Endothelial cell of umbilical vein (primary cell): Measurements from ENCODE around the gene PABPC1L. TPM values are rescaled to one million over a fixed set of nuclear protein-coding genes. Genes with fewer than 3 reads are reported as not detected.

Experiments
- BruUV-seq: library from RNA; stranded (reverse); fragments of 400-500 nt; replicated peaks from 2 replicates; lab custom pipeline; 2021; lab: Mats Ljungman, UMichigan
- CTCF ChIA-PET: fragments of 300-600, 350-600 bp; sonication (Branson Sonifier 250); formaldehyde crosslinking; loops from one replicate; lab custom pipeline; 2021; ENCODE audit warnings: antibody characterized with exemption, inconsistent platforms; lab: Charles Lee
- POLR2A ChIA-PET: fragments of 300-600, 350-600 bp; sonication (Branson Sonifier 250); formaldehyde crosslinking; loops from one replicate; lab custom pipeline; 2021; ENCODE audit warnings: antibody characterized with exemption, inconsistent platforms; lab: Charles Lee
- DNase-seq: peaks from one replicate; pipeline ENCODE4 v3.0.0-alpha.2; 2011; ENCODE audit warnings: low read depth, low spot score
- FAIRE-seq: peaks from 2 replicates; lab custom pipeline; 2011; peaks lifted over from hg19 to GRCh38; lab: Jason Lieb, UNC
- H2AFZ ChIP-seq: 2 replicates; pipeline ENCODE4 v1.6.0; 2012; ENCODE audit warnings: low read depth, low read length, control low read depth, inconsistent platforms
- H3K27ac ChIP-seq: 2 replicates; pipeline ENCODE4 v1.5.1; 2011; ENCODE audit warnings: low read depth, mild to moderate bottlenecking, control low read depth, low read length, moderate library complexity; ENCODE audit not compliant: insufficient read depth
- H3K27me3 ChIP-seq, 2 experiments: 2 replicates each; pipeline versions ENCODE4 v1.6.0 to v1.6.1; 2011; ENCODE audit warnings: low read length in 2 of 2, mixed read lengths in 1 of 2; ENCODE audit not compliant: control insufficient read depth in 2 of 2, insufficient read depth in 2 of 2
- H3K36me3 ChIP-seq, 2 experiments: 2 replicates in 1 of 2; 3 replicates in 1 of 2; pipeline ENCODE4 v1.5.1; 2011; ENCODE audit warnings: low read length in 2 of 2, mild to moderate bottlenecking in 1 of 2, moderate library complexity in 1 of 2; ENCODE audit not compliant: control insufficient read depth in 2 of 2, insufficient read depth in 2 of 2; ENCODE audit errors: extremely low read depth in 1 of 2
- H3K4me1 ChIP-seq: 3 replicates; pipeline ENCODE4 v1.5.1; 2011; ENCODE audit warnings: mild to moderate bottlenecking, low read length; ENCODE audit not compliant: control insufficient read depth, insufficient read depth; ENCODE audit errors: extremely low read depth
- H3K4me2 ChIP-seq: 2 replicates; pipeline ENCODE4 v1.6.1; 2011; ENCODE audit warnings: low read length, control low read depth, mixed read lengths; ENCODE audit not compliant: insufficient read depth
- H3K4me3 ChIP-seq, 3 experiments: fragments of 200-600 bp in 1 of 3; sonication (generic), shearing (Covaris generic) in 1 of 3; replicated peaks in 1 of 3; 2 replicates each; pipeline ENCODE4 v1.5.1; 2011 to 2016; ENCODE audit warnings: control low read depth in 3 of 3, low read length in 3 of 3, mild to moderate bottlenecking in 2 of 3, inconsistent platforms in 1 of 3, low read depth in 1 of 3, moderate library complexity in 1 of 3; ENCODE audit not compliant: insufficient read depth in 1 of 3
- H3K79me2 ChIP-seq: 2 replicates; pipeline ENCODE4 v1.6.0; 2012; ENCODE audit warnings: low read length, inconsistent platforms; ENCODE audit not compliant: control insufficient read depth, insufficient read depth
- H3K9ac ChIP-seq: replicated peaks from 2 replicates; pipeline ENCODE3; 2011; ENCODE audit warnings: low read length, control low read depth; ENCODE audit not compliant: insufficient read depth; ENCODE audit errors: extremely low read depth
- H3K9me1 ChIP-seq: replicated peaks from 3 replicates; pipeline ENCODE4 v1.6.0; 2011; ENCODE audit warnings: mild to moderate bottlenecking, low read length; ENCODE audit not compliant: control insufficient read depth, insufficient read depth; ENCODE audit errors: extremely low read depth
- H3K9me3 ChIP-seq: replicated peaks from 2 replicates; pipeline ENCODE4 v1.5.1; 2012; ENCODE audit warnings: low read length, inconsistent platforms; ENCODE audit not compliant: control insufficient read depth, insufficient read depth
- H4K20me1 ChIP-seq: replicated peaks from 2 replicates; pipeline ENCODE3; 2011; ENCODE audit warnings: mild to moderate bottlenecking, low read length; ENCODE audit not compliant: control insufficient read depth, insufficient read depth; ENCODE audit errors: extremely low read depth
- EZH2 ChIP-seq: IDR thresholded peaks from 2 replicates; pipeline ENCODE4 v1.6.1; 2012; ENCODE audit warnings: borderline replicate concordance, low read depth, mild to moderate bottlenecking, moderate library complexity, low read length, inconsistent platforms; ENCODE audit not compliant: severe bottlenecking
- FOS ChIP-seq: IDR thresholded peaks from 2 replicates; pipeline ENCODE4 v1.6.1; 2011; ENCODE audit warnings: mild to moderate bottlenecking, low read length, moderate library complexity, borderline replicate concordance; ENCODE audit not compliant: insufficient read depth
- GATA2 ChIP-seq: IDR thresholded peaks from 2 replicates; pipeline ENCODE4 v1.7.0; 2011; ENCODE audit warnings: low read depth, mild to moderate bottlenecking, moderate library complexity, mixed read lengths, low read length; ENCODE audit not compliant: insufficient read length, insufficient read depth
- JUN ChIP-seq: IDR thresholded peaks from 2 replicates; pipeline ENCODE4 v1.6.1; 2011; ENCODE audit warnings: borderline replicate concordance, low read depth; ENCODE audit not compliant: insufficient read length, insufficient read depth
- MYC ChIP-seq: IDR thresholded peaks from one replicate; pipeline ENCODE4 v1.6.1; 2011; ENCODE audit warnings: mild to moderate bottlenecking, low read depth, low read length
- POLR2A ChIP-seq: IDR thresholded peaks from 2 replicates; pipeline ENCODE4 v1.6.1; 2012; ENCODE audit warnings: low read depth, mild to moderate bottlenecking, control low read depth, low read length
- POLR2AphosphoS5 ChIP-seq: IDR thresholded peaks from 2 replicates; pipeline ENCODE4 v1.6.1; 2012; ENCODE audit warnings: low read depth, mild to moderate bottlenecking, control low read depth, low read length, moderate library complexity; ENCODE audit not compliant: insufficient read depth
- dilution Hi-C: fragments of 300-500 bp; cut with MboI; formaldehyde crosslinking; loops from one replicate; pipeline ENCODE4 v1.15.0; 2019; ENCODE audit warnings: low sequenced_read_pairs; ENCODE audit not compliant: extremely low pct_ligation_motif_present
- intact Hi-C: fragments of 100-400 bp; cut with micrococcal nuclease; formaldehyde crosslinking; loops from one replicate; pipeline ENCODE4 v1.10.0; 2022
- polyA plus RNA-seq, 4 experiments: library from polyadenylated mRNA; depleted of rRNA in 3 of 4; stranded (reverse) in 3 of 4; unstranded in 1 of 4; fragments of >200 nt; gene quantifications; 2 replicates each; pipeline versions ENCODE4 v1.2.1 to v1.2.3, GENCODE V29; 2011 to 2012; ENCODE audit warnings: missing spikeins in 1 of 4
- total RNA-seq: library from RNA; stranded (reverse); gene quantifications from 2 replicates; pipeline ENCODE4 v1.2.3, GENCODE V29; 2021
- TF ChIP-seq, protein P1 (sequence below), 2 donors: IDR thresholded peaks; 1 replicate in 1 of 2; 2 replicates in 1 of 2; pipeline ENCODE4 v1.5.1; 2011; ENCODE audit warnings: low read length in 2 of 2, mild to moderate bottlenecking in 2 of 2, moderate library complexity in 2 of 2, control low read depth in 1 of 2, inconsistent platforms in 1 of 2, low read depth in 1 of 2; ENCODE audit not compliant: insufficient read depth in 1 of 2; ENCODE audit errors: extremely low read depth in 1 of 2
- TF ChIP-seq, protein P2 (sequence below): IDR thresholded peaks from 2 replicates; pipeline ENCODE4 v1.6.1; 2011; ENCODE audit not compliant: insufficient read depth, insufficient read length

PABPC1L gene
- total and polyA plus RNA-seq, 2 donors (not counting 3 experiments of a cell fraction or from before 2014, with no cell fraction given): 7.8 to 12.6 TPM

DNA sequence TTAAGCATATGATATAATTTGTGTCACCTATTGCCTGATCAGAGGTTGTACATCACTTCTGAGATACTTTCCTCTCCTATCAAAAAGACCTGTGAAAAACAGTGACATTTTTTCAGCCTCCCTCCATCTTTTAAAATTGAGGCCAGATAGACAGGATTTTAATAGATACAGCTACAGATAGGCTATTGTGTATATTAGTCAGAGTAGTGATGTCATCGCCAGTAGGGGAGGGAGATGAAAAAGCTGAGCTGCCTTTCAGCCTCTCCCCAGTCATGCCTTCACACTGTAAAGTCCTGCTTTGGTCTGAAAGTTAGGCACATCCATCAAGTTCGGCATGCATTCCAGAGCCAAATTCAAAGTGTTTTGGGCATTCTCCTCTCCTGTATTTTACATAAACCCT, 7.9 kb upstream of the PABPC1L start:
- Histone ChIP-seq H3K4me2 (no peak overlapping the region), H3K4me1 (peaks cover 12% of the 10 kb centered on the region), H3K27me3 (no peaks in the 10 kb centered on the region), H3K27ac (no peak overlapping the region), H2AFZ (no peak overlapping the region), H3K79me2 (peaks cover 65% of the 10 kb centered on the region), H3K9ac (no peak overlapping the region), H3K9me3 (no peaks in the 10 kb centered on the region), H4K20me1 (peaks cover 18% of the 10 kb centered on the region), H3K4me3 (no peak overlapping the region), H3K36me3 (peaks cover 21 to 31% of the 10 kb centered on the region in 2 experiments), H3K9me1 (no peaks in the 10 kb centered on the region)
- intact Hi-C loops: loop anchor here (2.0 kb wide), 1 partner anchor 15 kb away; no protein-coding TSS in a partner anchor
- BruUV-seq: no TSS peak
- FAIRE-seq (peak; percentile 50), DNase-seq (no peak)
- ChIA-PET POLR2A (no interaction called here), CTCF (interaction anchor here (2.6 kb wide), 1 partner anchor 14 kb away, joined by 10 read pairs; no protein-coding TSS in a partner anchor)
- dilution Hi-C loops: no loop called here
- TF ChIP-seq POLR2AphosphoS5 (no peak), FOS (peak; percentile 17)

DNA sequence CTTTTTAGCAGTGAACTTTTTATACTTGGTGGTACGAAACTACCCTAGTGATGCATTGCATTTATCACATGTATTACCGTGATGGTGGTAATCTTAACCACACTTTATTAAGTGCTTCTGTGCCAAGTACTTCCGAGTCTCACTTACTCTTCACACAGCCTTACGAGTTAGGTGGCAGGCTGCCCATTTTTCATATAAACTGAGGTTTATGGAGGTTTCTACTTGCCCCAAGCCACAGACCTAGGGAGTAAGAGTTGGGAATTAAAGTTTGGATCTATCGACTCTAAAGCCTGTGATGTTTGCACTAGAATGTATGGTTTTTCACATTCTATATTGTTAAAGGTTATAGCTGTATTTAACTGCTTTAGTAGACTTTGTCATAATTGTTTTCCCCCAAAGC, 5.5 kb upstream of the PABPC1L start:
- TF ChIP-seq, protein P1, sequence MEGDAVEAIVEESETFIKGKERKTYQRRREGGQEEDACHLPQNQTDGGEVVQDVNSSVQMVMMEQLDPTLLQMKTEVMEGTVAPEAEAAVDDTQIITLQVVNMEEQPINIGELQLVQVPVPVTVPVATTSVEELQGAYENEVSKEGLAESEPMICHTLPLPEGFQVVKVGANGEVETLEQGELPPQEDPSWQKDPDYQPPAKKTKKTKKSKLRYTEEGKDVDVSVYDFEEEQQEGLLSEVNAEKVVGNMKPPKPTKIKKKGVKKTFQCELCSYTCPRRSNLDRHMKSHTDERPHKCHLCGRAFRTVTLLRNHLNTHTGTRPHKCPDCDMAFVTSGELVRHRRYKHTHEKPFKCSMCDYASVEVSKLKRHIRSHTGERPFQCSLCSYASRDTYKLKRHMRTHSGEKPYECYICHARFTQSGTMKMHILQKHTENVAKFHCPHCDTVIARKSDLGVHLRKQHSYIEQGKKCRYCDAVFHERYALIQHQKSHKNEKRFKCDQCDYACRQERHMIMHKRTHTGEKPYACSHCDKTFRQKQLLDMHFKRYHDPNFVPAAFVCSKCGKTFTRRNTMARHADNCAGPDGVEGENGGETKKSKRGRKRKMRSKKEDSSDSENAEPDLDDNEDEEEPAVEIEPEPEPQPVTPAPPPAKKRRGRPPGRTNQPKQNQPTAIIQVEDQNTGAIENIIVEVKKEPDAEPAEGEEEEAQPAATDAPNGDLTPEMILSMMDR (IDR thresholded peaks at IDR 0.05; ENCODE audit: extremely low read depth in 1 of 2, insufficient read depth in 1 of 2, low read depth in 1 of 2, low read length in 2 of 2): no peak
- TF ChIP-seq GATA2 (no peak), JUN (no peak), FOS (no peak), MYC (no peak), POLR2AphosphoS5 (no peak), POLR2A (no peak), EZH2 (no peak)
- TF ChIP-seq, protein P2, sequence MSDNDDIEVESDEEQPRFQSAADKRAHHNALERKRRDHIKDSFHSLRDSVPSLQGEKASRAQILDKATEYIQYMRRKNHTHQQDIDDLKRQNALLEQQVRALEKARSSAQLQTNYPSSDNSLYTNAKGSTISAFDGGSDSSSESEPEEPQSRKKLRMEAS: no peak
- Histone ChIP-seq H3K27ac (no peak overlapping the region), H3K4me2 (no peak overlapping the region), H3K9me1 (no peaks in the 10 kb centered on the region), H3K9me3 (no peaks in the 10 kb centered on the region), H3K36me3 (peaks cover 21 to 34% of the 10 kb centered on the region in 2 experiments), H3K4me1 (peaks cover 13% of the 10 kb centered on the region), H3K27me3 (no peaks in the 10 kb centered on the region), H3K9ac (no peak overlapping the region), H4K20me1 (peaks cover 12% of the 10 kb centered on the region), H2AFZ (no peak overlapping the region), H3K79me2 (peaks cover 41% of the 10 kb centered on the region), H3K4me3 (no peak overlapping the region)
- no peak for DNase-seq
- intact Hi-C loops (no loop called here), dilution Hi-C loops (no loop called here)
- ChIA-PET CTCF (interaction anchor here (1.3 to 1.5 kb wide), 2 partner anchors 11 to 20 kb away, joined by 3 to 4 read pairs; no protein-coding TSS in a partner anchor), POLR2A (no interaction called here)
- no TSS peak for BruUV-seq
- FAIRE-seq: no peak
